SU-DHL-6 (cell line): ENCODE measurements around the gene LRRC63.

ENCODE experiments used
- H2AFZ ChIP-seq: fragments of 200-600 bp; sonication (generic); 2 replicates; pipeline ENCODE4 v1.6.1; 2014; ENCODE audit warnings: low read depth, mild to moderate bottlenecking, moderate library complexity, mixed read lengths, antibody characterized with exemption, low read length; ENCODE audit not compliant: severe bottlenecking
- H3F3A ChIP-seq: fragments of 200-600 bp; shearing (Covaris generic); 2 replicates; pipeline ENCODE4 v1.6.0; 2016; ENCODE audit warnings: antibody characterized with exemption, mild to moderate bottlenecking; ENCODE audit not compliant: insufficient read depth
- H3K27ac ChIP-seq: fragments of 200-600 bp; sonication (generic); 2 replicates; pipeline ENCODE4 v1.5.1; 2016; ENCODE audit warnings: low read depth, mild to moderate bottlenecking, low read length, moderate library complexity, mixed read lengths
- H3K27me3 ChIP-seq: fragments of 200-600 bp; sonication (generic), shearing (Covaris generic); 2 replicates; pipeline ENCODE4 v1.6.0; 2014; ENCODE audit warnings: mild to moderate bottlenecking, low read length
- H3K36me3 ChIP-seq: fragments of 200-600 bp; sonication (generic); 2 replicates; pipeline ENCODE4 v1.6.1; 2014; ENCODE audit warnings: mild to moderate bottlenecking, low read length, mixed read lengths
- H3K4me2 ChIP-seq: fragments of 300-600, 200-600 bp; shearing (Covaris generic), sonication (generic); 2 replicates; pipeline ENCODE4 v1.6.0; 2014; ENCODE audit warnings: low read length, low read depth, mild to moderate bottlenecking; ENCODE audit not compliant: poor library complexity, severe bottlenecking
- H3K4me3 ChIP-seq: fragments of 200-600 bp; sonication (generic); 2 replicates; pipeline ENCODE4 v1.5.1; 2014; ENCODE audit warnings: antibody characterized with exemption, low read length, mild to moderate bottlenecking, mixed read lengths; ENCODE audit not compliant: insufficient read depth, poor library complexity, severe bottlenecking
- H3K79me2 ChIP-seq: fragments of 200-600 bp; sonication (generic); 2 replicates; pipeline ENCODE4 v1.6.1; 2014; ENCODE audit warnings: mild to moderate bottlenecking, low read length, moderate library complexity; ENCODE audit not compliant: insufficient read depth
- H3K9ac ChIP-seq: fragments of 200-600 bp; sonication (generic); 2 replicates; pipeline ENCODE4 v1.7.0; 2014; ENCODE audit warnings: mild to moderate bottlenecking, low read length
- H3K9me2 ChIP-seq: fragments of 200-600 bp; sonication (generic); replicated peaks from 2 replicates; pipeline ENCODE4 v1.6.1; 2014; ENCODE audit warnings: low read length; ENCODE audit not compliant: insufficient read depth
- H3K9me3 ChIP-seq: fragments of 200-600 bp; sonication (generic); 2 replicates; pipeline ENCODE4 v1.6.1; 2014; ENCODE audit warnings: low read length, mixed read lengths; ENCODE audit not compliant: insufficient read depth
- H4K20me1 ChIP-seq: fragments of 200-600 bp; sonication (generic); 2 replicates; pipeline ENCODE4 v1.6.1; 2014; ENCODE audit warnings: low read depth, mild to moderate bottlenecking, antibody characterized with exemption, low read length, moderate library complexity, mixed read lengths
- CTCF ChIP-seq: fragments of 200-600 bp; sonication (generic); IDR thresholded peaks from one replicate; pipeline ENCODE4 v1.5.1; 2017; ENCODE audit warnings: antibody characterized with exemption, mild to moderate bottlenecking, low read length, moderate library complexity; ENCODE audit not compliant: insufficient read depth, poor library complexity, severe bottlenecking
- EZH2phosphoT487 ChIP-seq: fragments of 200-600 bp; sonication (generic), shearing (Covaris generic); conservative IDR thresholded peaks from 2 replicates; pipeline ENCODE4 v1.6.1; 2018; ENCODE audit warnings: mild to moderate bottlenecking, antibody characterized with exemption, low read length, moderate library complexity, mixed read lengths

The LRRC63 gene

GRCh38 chr13:46178143-46178542 lies 33.6 kb upstream of the LRRC63 start:
- peak overlapping the region; percentile 99 for H3K27ac ChIP-seq
- H3F3A ChIP-seq: peaks cover 99% of the 10 kb centered on the region
- no peaks in the 10 kb centered on the region for H3K27me3 ChIP-seq
- peaks cover 57% of the 10 kb centered on the region for H4K20me1 ChIP-seq
- H3K9ac ChIP-seq: peak overlapping the region; percentile 90
- H2AFZ ChIP-seq: no peak overlapping the region
- no peaks in the 10 kb centered on the region for H3K9me3 ChIP-seq
- H3K36me3 ChIP-seq: peaks cover 43% of the 10 kb centered on the region
- peak overlapping the region; percentile 95 for H3K4me3 ChIP-seq
- peak overlapping the region; percentile 98 for H3K4me2 ChIP-seq
- H3K9me2 ChIP-seq: no peaks in the 10 kb centered on the region
- TF ChIP-seq EZH2phosphoT487: no peak
- TF ChIP-seq CTCF: no peak
- H3K79me2 ChIP-seq: peaks cover 90% of the 10 kb centered on the region

GRCh38 chr13:46178821-46179220 lies 32.9 kb upstream of the LRRC63 start:
- TF ChIP-seq CTCF (no peak), EZH2phosphoT487 (no peak)
- Histone ChIP-seq H4K20me1 (peaks cover 50% of the 10 kb centered on the region), H3K9ac (peak overlapping the region; percentile 90), H3K9me3 (no peaks in the 10 kb centered on the region), H3K79me2 (peaks cover 90% of the 10 kb centered on the region), H3K4me2 (peak overlapping the region; percentile 98), H3K9me2 (no peaks in the 10 kb centered on the region), H3K4me3 (peak overlapping the region; percentile 95), H3K36me3 (peaks cover 41% of the 10 kb centered on the region), H3K27ac (peak overlapping the region; percentile 99), H2AFZ (no peak overlapping the region), H3K27me3 (no peaks in the 10 kb centered on the region), H3F3A (peaks cover 99% of the 10 kb centered on the region)

- TF ChIP-seq EZH2phosphoT487: no peak
- no peak for TF ChIP-seq CTCF
- Histone ChIP-seq H3K27me3 (no peaks in the 10 kb centered on the region), H3K27ac (peak overlapping the region; percentile 99), H3K79me2 (peaks cover 85% of the 10 kb centered on the region), H3K4me2 (peak overlapping the region; percentile 98), H3K9ac (peak overlapping the region; percentile 90), H3K4me3 (peak overlapping the region; percentile 95), H3K9me2 (no peaks in the 10 kb centered on the region), H4K20me1 (peaks cover 44% of the 10 kb centered on the region), H3K36me3 (peaks cover 36% of the 10 kb centered on the region), H3F3A (peaks cover 98% of the 10 kb centered on the region), H3K9me3 (no peaks in the 10 kb centered on the region), H2AFZ (no peak overlapping the region)
These were observed 32.2 kb upstream of the LRRC63 start for GRCh38 chr13:46179491-46179908.
